GM12873 (cell line): ENCODE data around the gene DIP2B.

ENCODE experiments used
- TF ChIP-seq, protein P1 (sequence below): IDR thresholded peaks from 2 replicates; pipeline ENCODE4 v1.5.1; 2012; ENCODE audit warnings: low read depth, mild to moderate bottlenecking, moderate library complexity, low read length, control low read depth; ENCODE audit not compliant: insufficient read depth; ENCODE audit errors: missing control alignments

The DIP2B gene

DNA sequence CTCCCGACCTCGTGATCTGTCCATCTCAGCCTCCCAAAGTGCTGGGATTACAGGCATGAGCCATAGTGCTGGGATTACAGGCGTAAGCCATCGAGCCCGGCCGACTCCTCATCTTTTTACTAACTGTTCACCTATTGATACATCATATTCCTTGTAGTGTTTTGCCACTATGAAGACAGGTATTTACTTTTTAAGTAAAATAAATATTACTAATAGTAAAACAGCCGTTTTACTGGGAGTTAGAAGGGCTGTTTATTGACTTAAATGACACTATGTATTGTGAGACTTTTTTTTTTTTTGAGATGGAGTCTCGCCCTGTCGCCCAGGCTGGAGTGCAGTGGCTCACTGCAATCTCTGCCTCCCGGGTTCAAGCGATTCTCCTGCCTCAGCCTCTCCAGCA lies 51.5 kb downstream of the DIP2B start:
- TF ChIP-seq, protein P1, sequence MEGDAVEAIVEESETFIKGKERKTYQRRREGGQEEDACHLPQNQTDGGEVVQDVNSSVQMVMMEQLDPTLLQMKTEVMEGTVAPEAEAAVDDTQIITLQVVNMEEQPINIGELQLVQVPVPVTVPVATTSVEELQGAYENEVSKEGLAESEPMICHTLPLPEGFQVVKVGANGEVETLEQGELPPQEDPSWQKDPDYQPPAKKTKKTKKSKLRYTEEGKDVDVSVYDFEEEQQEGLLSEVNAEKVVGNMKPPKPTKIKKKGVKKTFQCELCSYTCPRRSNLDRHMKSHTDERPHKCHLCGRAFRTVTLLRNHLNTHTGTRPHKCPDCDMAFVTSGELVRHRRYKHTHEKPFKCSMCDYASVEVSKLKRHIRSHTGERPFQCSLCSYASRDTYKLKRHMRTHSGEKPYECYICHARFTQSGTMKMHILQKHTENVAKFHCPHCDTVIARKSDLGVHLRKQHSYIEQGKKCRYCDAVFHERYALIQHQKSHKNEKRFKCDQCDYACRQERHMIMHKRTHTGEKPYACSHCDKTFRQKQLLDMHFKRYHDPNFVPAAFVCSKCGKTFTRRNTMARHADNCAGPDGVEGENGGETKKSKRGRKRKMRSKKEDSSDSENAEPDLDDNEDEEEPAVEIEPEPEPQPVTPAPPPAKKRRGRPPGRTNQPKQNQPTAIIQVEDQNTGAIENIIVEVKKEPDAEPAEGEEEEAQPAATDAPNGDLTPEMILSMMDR, result no peak

DNA sequence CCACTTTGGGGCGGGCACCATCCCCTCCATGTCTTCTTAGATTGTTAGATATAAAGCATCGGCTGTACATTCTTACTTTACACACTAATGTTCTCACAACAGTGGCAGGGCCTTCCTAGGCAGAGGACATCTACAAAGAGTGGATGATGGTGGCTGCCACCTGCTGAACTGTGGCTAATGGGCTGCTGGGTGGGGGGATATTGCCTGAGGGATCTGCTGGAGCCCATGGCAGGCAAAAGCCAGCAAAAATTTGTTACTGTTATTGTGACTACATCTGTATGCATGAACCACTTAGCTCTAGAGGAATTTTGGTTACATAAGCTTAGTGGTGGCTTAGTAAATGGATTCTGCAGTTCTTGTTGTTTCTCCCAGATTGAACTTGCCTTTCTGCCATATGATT lies 52.6 kb downstream of the DIP2B start:
- TF ChIP-seq, protein P1, result no peak

DNA sequence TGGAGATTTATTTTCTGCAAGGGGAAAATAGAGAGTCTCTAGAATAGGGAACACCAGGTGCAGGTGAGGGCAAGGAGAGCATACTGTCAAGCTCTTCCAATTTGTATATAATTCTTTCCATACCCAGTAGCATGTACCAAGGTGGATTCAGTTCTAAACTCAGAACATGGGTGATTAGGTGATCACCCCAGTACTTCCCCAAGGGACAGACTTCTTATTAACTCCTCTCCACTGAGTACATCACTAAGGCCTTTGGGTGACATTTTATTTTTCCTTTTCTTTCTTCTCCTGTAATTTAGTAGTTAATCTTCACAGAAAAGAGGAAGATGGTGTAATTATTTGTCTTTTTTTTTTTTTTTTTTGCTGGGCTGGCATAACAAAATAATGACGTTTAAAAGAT lies 54.2 kb downstream of the DIP2B start:
- TF ChIP-seq, protein P1, result no peak

DNA sequence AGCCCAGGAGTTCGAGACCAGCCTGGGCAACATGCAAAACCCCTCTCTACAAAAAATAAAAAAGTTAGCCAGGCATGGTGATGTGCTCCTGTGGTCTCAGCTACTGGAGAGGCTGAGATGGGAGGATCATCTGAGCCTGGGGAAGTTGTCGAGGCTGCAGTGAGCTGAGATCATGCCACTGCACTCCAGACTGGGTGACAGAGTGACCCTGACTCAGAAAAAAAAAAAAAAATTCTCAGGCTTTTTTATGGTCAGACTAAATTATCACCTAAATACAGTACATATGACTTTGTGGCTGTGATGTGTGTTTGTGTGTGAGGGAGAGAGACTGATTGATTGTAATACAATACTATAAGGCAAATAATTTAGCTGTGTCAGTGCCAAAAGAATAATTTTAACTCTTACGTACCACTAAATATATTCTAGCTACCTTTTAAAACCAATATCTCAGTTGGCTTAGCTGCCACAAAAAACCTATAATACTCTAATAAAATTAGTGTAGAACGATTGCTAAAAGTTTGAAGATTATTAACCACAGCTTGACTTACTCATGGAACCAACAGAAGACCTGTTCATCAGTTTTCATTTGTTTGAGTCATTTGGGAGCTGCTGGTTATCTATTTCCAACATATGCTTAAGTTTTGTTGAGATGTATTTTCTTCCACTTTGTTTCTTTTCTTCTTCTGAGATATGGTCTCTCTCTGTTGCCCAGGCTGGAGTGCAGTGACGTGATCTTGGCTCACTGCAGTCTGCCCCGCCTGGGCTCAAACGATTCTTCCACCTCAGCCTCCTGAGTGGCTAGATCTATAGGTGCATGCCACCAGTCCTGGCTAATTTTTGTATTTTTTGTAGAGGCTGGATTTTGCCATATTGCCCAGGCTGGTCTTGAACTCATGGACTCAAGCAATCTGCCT lies 58.0 kb downstream of the DIP2B start:
- TF ChIP-seq, protein P1, result no peak

DNA sequence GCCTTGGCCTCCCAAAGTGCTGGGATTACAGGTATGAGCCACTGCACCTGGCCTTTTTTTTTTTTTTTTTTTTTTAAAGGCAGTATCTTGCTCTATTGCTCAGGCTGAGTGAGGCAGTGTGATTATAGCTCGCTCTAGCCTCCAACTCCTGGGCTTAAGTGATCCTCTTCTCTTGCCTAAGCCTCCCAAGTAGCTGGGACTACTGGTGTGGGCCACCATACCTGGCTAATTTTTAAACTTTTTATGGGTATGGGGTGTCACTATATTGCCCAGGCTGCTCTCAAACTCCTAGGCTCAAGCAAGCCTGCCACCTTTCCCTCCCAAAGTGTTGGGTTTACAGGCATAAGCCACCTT lies 58.6 kb downstream of the DIP2B start:
- TF ChIP-seq, protein P1, result no peak

DNA sequence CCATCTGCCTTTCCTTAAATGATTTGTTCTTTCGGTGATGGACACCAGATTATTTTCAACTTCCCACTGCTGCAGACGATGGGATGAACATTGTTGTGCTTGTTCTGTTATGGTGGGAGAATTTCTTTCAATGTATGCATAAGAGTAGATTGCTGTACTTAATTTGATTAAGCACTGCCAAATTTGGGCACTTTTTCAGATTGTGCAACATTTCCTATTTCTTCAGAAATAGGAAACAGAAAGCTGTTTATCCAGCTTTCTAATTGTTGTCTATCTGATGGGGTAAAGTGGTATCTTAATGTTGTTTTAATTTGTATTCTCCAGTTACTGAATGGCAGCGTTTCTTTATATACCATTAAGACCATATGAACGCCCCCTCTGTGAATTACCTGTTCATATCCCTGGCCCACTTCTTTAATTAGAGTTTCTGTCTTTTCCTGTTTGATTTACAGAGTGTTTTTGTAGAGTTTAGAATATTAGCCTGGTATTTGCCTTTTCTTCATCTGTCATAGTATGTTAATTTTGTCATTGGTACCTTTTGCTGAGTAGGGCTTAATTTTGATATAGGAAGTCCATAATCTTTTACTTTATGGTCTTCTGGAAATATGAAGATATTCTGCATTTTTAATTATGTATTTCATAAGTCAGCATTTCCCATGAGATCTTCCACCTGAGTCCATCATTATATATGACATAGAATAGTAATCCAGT lies 59.6 kb downstream of the DIP2B start:
- TF ChIP-seq, protein P1, result no peak

DNA sequence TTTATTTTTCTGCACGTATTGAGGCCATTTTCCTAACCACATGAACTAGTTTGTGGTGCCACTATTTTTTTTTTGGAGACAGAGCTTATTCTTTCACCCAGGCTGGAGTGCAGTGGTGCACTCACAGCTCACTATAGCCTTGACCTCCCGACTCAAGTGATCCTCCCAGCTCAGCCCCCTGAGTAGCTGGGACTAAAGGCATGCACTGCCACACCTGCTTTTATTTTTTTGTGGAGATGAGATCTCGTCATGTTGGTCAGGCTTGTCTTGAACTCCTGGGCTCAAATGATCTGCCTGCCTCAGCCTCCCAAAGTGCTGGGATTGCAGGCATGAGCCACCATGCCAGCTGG lies 60.1 kb downstream of the DIP2B start:
- TF ChIP-seq, protein P1, result no peak
